SU-DHL-6 (cell line): ENCODE measurements around the gene TWSG1.
"Not testable (repeated sequence)": the region's sequence is repeated elsewhere in the genome, so short reads cannot be mapped to it uniquely, and the experiment has no call there.

Experiments used
- H2AFZ ChIP-seq: fragments of 200-600 bp; sonication (generic); 2 replicates; pipeline ENCODE4 v1.6.1; 2014; ENCODE audit warnings: low read depth, mild to moderate bottlenecking, moderate library complexity, mixed read lengths, antibody characterized with exemption, low read length; ENCODE audit not compliant: severe bottlenecking
- H3F3A ChIP-seq: fragments of 200-600 bp; shearing (Covaris generic); 2 replicates; pipeline ENCODE4 v1.6.0; 2016; ENCODE audit warnings: antibody characterized with exemption, mild to moderate bottlenecking; ENCODE audit not compliant: insufficient read depth
- H3K27ac ChIP-seq: fragments of 200-600 bp; sonication (generic); 2 replicates; pipeline ENCODE4 v1.5.1; 2016; ENCODE audit warnings: low read depth, mild to moderate bottlenecking, low read length, moderate library complexity, mixed read lengths
- H3K27me3 ChIP-seq: fragments of 200-600 bp; sonication (generic), shearing (Covaris generic); 2 replicates; pipeline ENCODE4 v1.6.0; 2014; ENCODE audit warnings: mild to moderate bottlenecking, low read length
- H3K36me3 ChIP-seq: fragments of 200-600 bp; sonication (generic); 2 replicates; pipeline ENCODE4 v1.6.1; 2014; ENCODE audit warnings: mild to moderate bottlenecking, low read length, mixed read lengths
- H3K4me2 ChIP-seq: fragments of 300-600, 200-600 bp; shearing (Covaris generic), sonication (generic); 2 replicates; pipeline ENCODE4 v1.6.0; 2014; ENCODE audit warnings: low read length, low read depth, mild to moderate bottlenecking; ENCODE audit not compliant: poor library complexity, severe bottlenecking
- H3K4me3 ChIP-seq: fragments of 200-600 bp; sonication (generic); 2 replicates; pipeline ENCODE4 v1.5.1; 2014; ENCODE audit warnings: antibody characterized with exemption, low read length, mild to moderate bottlenecking, mixed read lengths; ENCODE audit not compliant: insufficient read depth, poor library complexity, severe bottlenecking
- H3K79me2 ChIP-seq: fragments of 200-600 bp; sonication (generic); 2 replicates; pipeline ENCODE4 v1.6.1; 2014; ENCODE audit warnings: mild to moderate bottlenecking, low read length, moderate library complexity; ENCODE audit not compliant: insufficient read depth
- H3K9ac ChIP-seq: fragments of 200-600 bp; sonication (generic); 2 replicates; pipeline ENCODE4 v1.7.0; 2014; ENCODE audit warnings: mild to moderate bottlenecking, low read length
- H3K9me2 ChIP-seq: fragments of 200-600 bp; sonication (generic); replicated peaks from 2 replicates; pipeline ENCODE4 v1.6.1; 2014; ENCODE audit warnings: low read length; ENCODE audit not compliant: insufficient read depth
- H3K9me3 ChIP-seq: fragments of 200-600 bp; sonication (generic); 2 replicates; pipeline ENCODE4 v1.6.1; 2014; ENCODE audit warnings: low read length, mixed read lengths; ENCODE audit not compliant: insufficient read depth
- H4K20me1 ChIP-seq: fragments of 200-600 bp; sonication (generic); 2 replicates; pipeline ENCODE4 v1.6.1; 2014; ENCODE audit warnings: low read depth, mild to moderate bottlenecking, antibody characterized with exemption, low read length, moderate library complexity, mixed read lengths
- EZH2phosphoT487 ChIP-seq: fragments of 200-600 bp; sonication (generic), shearing (Covaris generic); conservative IDR thresholded peaks from 2 replicates; pipeline ENCODE4 v1.6.1; 2018; ENCODE audit warnings: mild to moderate bottlenecking, antibody characterized with exemption, low read length, moderate library complexity, mixed read lengths
- TF ChIP-seq, protein P1 (sequence below): fragments of 200-600 bp; sonication (generic); IDR thresholded peaks from one replicate; pipeline ENCODE4 v1.5.1; 2017; ENCODE audit warnings: antibody characterized with exemption, mild to moderate bottlenecking, low read length, moderate library complexity; ENCODE audit not compliant: insufficient read depth, poor library complexity, severe bottlenecking

Gene TWSG1

DNA sequence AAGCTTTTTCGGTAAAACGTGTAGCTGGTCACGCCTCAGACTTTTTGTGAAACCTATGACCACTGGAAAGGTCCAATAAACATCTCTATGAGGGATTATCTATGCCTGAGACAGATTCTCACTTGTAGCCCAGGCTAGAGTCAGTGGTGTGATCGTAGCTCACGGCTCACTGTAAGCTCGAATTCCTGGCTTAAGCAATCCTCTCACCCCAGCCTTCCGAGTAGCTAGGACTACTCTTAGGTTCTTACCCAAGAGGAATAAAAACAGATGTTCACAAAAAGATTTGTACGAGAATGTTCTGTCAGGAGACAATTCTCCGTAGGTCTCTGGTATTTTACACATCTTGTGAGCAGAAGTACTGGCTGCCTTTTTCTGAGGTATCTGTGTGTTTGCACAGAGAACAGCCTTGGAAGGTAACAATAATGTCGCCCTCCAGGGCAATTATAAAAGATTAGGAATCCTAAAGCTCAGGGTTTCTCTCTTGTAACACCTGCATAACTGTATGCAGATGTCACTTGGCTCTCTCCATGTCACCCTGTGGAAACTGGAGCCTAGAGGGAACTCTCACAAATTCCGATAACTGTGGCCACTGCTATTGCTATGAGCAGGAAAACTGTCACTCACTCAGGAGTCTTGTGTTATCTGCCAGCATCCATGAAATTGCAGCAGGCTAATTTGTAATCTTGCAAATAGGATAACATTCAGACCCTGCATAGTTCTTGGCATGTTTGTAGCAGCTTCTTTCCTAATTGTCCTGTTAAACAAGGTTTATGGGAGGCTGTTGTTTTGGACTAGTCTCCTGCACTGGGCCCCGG is 115.2 kb downstream of the TWSG1 start:
- no peaks in the 10 kb centered on the region for H3K27me3 ChIP-seq
- no peak overlapping the region for H3K4me2 ChIP-seq
- H3K9me2 ChIP-seq: no peaks in the 10 kb centered on the region
- H3K36me3 ChIP-seq: no peaks in the 10 kb centered on the region
- H3K27ac ChIP-seq: no peak overlapping the region
- no peak overlapping the region for H3K9ac ChIP-seq
- no peak overlapping the region for H3K4me3 ChIP-seq
- TF ChIP-seq, protein P1, sequence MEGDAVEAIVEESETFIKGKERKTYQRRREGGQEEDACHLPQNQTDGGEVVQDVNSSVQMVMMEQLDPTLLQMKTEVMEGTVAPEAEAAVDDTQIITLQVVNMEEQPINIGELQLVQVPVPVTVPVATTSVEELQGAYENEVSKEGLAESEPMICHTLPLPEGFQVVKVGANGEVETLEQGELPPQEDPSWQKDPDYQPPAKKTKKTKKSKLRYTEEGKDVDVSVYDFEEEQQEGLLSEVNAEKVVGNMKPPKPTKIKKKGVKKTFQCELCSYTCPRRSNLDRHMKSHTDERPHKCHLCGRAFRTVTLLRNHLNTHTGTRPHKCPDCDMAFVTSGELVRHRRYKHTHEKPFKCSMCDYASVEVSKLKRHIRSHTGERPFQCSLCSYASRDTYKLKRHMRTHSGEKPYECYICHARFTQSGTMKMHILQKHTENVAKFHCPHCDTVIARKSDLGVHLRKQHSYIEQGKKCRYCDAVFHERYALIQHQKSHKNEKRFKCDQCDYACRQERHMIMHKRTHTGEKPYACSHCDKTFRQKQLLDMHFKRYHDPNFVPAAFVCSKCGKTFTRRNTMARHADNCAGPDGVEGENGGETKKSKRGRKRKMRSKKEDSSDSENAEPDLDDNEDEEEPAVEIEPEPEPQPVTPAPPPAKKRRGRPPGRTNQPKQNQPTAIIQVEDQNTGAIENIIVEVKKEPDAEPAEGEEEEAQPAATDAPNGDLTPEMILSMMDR: no peak
- TF ChIP-seq EZH2phosphoT487: no peak
- no peak overlapping the region for H2AFZ ChIP-seq
- H4K20me1 ChIP-seq: no peaks in the 10 kb centered on the region
- no peaks in the 10 kb centered on the region for H3F3A ChIP-seq
- no peaks in the 10 kb centered on the region for H3K9me3 ChIP-seq
- no peaks in the 10 kb centered on the region for H3K79me2 ChIP-seq

DNA sequence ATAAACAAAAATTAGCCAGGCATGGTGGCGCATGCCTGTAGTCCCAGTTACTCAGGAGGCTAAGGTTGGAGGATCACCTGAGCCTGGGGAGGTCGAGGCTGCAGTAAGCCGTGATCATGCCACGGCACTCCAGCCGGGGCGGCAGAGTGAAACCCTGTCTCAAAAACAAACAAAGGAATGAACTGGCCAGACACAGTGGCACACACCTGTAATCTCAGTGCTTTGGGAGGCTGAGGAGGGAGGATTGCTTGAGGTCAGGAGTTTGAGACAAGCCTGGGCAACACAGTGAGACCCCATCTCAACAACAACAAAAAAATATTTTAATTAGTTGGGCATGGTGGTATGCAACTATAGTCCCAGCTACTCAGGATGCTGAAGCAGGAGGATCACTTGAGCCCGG is 116.3 kb downstream of the TWSG1 start:
- not testable (repeated sequence) for H3K9me2 ChIP-seq, H3K9me3 ChIP-seq, H3F3A ChIP-seq, H3K36me3 ChIP-seq, H3K79me2 ChIP-seq, H3K27ac ChIP-seq, H3K9ac ChIP-seq, H3K4me3 ChIP-seq, H3K4me2 ChIP-seq, H3K27me3 ChIP-seq, H2AFZ ChIP-seq, H4K20me1 ChIP-seq
